CD4-positive, alpha-beta T cell (primary cell): ENCODE data around the gene ARHGEF10L. TPM values are rescaled to one million over a fixed set of nuclear protein-coding genes. Genes with fewer than 3 reads are reported as not detected.

Experiments
- ATAC-seq: fragments of 200-7000 bp; cut with Tn5 transposase; one replicate; pipeline ENCODE4 v1.10.0; 2022; ENCODE audit warnings: mild to moderate bottlenecking; ENCODE audit not compliant: poor library complexity
- CTCF ChIA-PET: fragments of 350-600 bp; sonication (Branson Sonifier 250); formaldehyde crosslinking; loops from one replicate; lab custom pipeline; 2021; ENCODE audit warnings: antibody characterized with exemption, inconsistent platforms; lab: Charles Lee
- POLR2A ChIA-PET: fragments of 350-600 bp; sonication (Branson Sonifier 250); formaldehyde crosslinking; loops from one replicate; lab custom pipeline; 2021; ENCODE audit warnings: antibody characterized with exemption, inconsistent platforms; lab: Charles Lee
- DNase-seq, 14 experiments: peaks; one replicate each; pipeline ENCODE4 v3.0.0-alpha.2; 2013 to 2020; ENCODE audit warnings: mixed read lengths in 2 of 14
- H3K27ac ChIP-seq, 2 donors: one replicate each; pipeline versions ENCODE4 v1.5.1 to v1.7.0; 2013; ENCODE audit warnings: low read length in 2 of 2, low read depth in 1 of 2, mild to moderate bottlenecking in 1 of 2
- H3K27me3 ChIP-seq, 2 experiments: 1 replicate in 1 of 2; 2 replicates in 1 of 2; pipeline versions ENCODE4 v1.6.1 to v1.7.0; 2013; ENCODE audit warnings: low read length in 2 of 2, control low read depth in 1 of 2, mild to moderate bottlenecking in 1 of 2, moderate library complexity in 1 of 2; ENCODE audit not compliant: insufficient read depth in 2 of 2, control insufficient read depth in 1 of 2
- H3K36me3 ChIP-seq: one replicate; pipeline ENCODE4 v1.6.1; 2013; ENCODE audit warnings: low read length, control low read depth; ENCODE audit not compliant: insufficient read depth
- H3K4me1 ChIP-seq: one replicate; pipeline ENCODE4 v1.6.1; 2013; ENCODE audit warnings: low read length, control low read depth; ENCODE audit not compliant: insufficient read depth
- H3K4me3 ChIP-seq: one replicate; pipeline ENCODE4 v1.5.1; 2013; ENCODE audit warnings: mild to moderate bottlenecking, low read length, moderate library complexity
- H3K9me3 ChIP-seq, 2 experiments: 1 replicate in 1 of 2; 2 replicates in 1 of 2; pipeline versions ENCODE4 v1.6.1 to v1.7.0; 2013; ENCODE audit warnings: low read length in 2 of 2, mild to moderate bottlenecking in 2 of 2, control low read depth in 1 of 2, moderate library complexity in 1 of 2; ENCODE audit not compliant: control insufficient read depth in 1 of 2, insufficient read depth in 1 of 2
- H3K27ac Mint-ChIP-seq: one replicate; pipeline ENCODE4 v1.8.0; 2020; ENCODE audit warnings: mixed read lengths
- H3K27me3 Mint-ChIP-seq: one replicate; pipeline ENCODE4 v1.8.0; 2021; ENCODE audit warnings: mixed read lengths
- H3K36me3 Mint-ChIP-seq: one replicate; pipeline ENCODE4 v1.8.0; 2021; ENCODE audit warnings: low read depth, mixed read lengths
- H3K4me1 Mint-ChIP-seq: one replicate; pipeline ENCODE4 v1.8.0; 2021; ENCODE audit warnings: low read depth, mixed read lengths
- H3K4me3 Mint-ChIP-seq: one replicate; pipeline ENCODE4 v1.8.0; 2020; ENCODE audit warnings: mild to moderate bottlenecking, mixed read lengths
- H3K9me3 Mint-ChIP-seq: one replicate; pipeline ENCODE4 v1.8.0; 2020; ENCODE audit warnings: mixed read lengths
- CTCF ChIP-seq: fragments of 200-600 bp; IDR thresholded peaks from one replicate; pipeline ENCODE4 v1.8.0; 2022; ENCODE audit warnings: antibody characterized with exemption, mild to moderate bottlenecking
- intact Hi-C, 2 experiments: fragments of 100-400 bp; cut with DNase I in 1 of 2; cut with micrococcal nuclease in 1 of 2; formaldehyde crosslinking; loops; one replicate each; pipeline versions ENCODE4 v1.15.1 to v1.9.0; 2023 to 2025; cut with DNase I, micrococcal nuclease
- total RNA-seq, 174 experiments: library from RNA in 2 of 174; stranded (reverse) in 2 of 174; gene quantifications; one replicate each; pipeline ENCODE4 v1.2.3 and lab custom pipeline; 2021 to 2026

Gene ARHGEF10L
- total RNA-seq, 2 experiments from 2014 or later, result 0.11 to 0.22 TPM

DNA sequence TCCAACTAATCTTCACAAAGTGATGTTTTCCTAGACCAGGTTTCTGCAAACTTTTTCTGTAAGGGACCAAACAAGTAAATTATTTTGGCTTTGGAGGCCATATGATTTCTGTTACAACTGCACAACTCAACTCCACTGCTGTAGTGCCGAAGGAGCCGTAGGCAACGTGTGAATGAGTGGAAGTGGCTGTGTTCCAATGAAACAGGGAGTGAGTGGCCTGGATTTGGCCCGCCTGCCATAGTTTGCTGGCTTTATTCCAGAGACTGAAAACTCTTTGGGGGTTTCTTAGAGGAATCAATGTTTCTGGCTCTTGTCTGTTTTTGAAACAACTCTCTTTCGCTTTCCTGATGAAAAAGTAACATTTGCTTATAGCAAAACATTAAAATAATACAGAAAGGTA, 203.1 kb downstream of the ARHGEF10L start:
- H3K4me3 ChIP-seq, result no peak overlapping the region
- Mint-ChIP-seq H3K27me3 (peaks cover 30% of the 10 kb centered on the region), H3K4me3 (no peak overlapping the region), H3K9me3 (no peaks in the 10 kb centered on the region), H3K4me1 (no peaks in the 10 kb centered on the region), H3K27ac (no peak overlapping the region), H3K36me3 (no peaks in the 10 kb centered on the region)
- ATAC-seq (no peak), DNase-seq (no peak)
- ChIA-PET CTCF (no interaction called here), POLR2A (no interaction called here)
- TF ChIP-seq CTCF, result no peak
- H3K36me3 ChIP-seq, result no peaks in the 10 kb centered on the region
- H3K9me3 ChIP-seq, result peaks cover 0 to 6% of the 10 kb centered on the region in 2 experiments
- no peak overlapping the region for H3K27ac ChIP-seq
- intact Hi-C loops, result no loop called here
- H3K4me1 ChIP-seq, result no peaks in the 10 kb centered on the region
- H3K27me3 ChIP-seq, result peaks cover 6 to 8% of the 10 kb centered on the region in 2 experiments

- H3K27me3 Mint-ChIP-seq, result peaks cover 30% of the 10 kb centered on the region
- POLR2A ChIA-PET, result no interaction called here
- H3K36me3 ChIP-seq, result no peaks in the 10 kb centered on the region
- peaks cover 0 to 6% of the 10 kb centered on the region in 2 experiments for H3K9me3 ChIP-seq
- intact Hi-C loops, result no loop called here
- no peak for TF ChIP-seq CTCF
- CTCF ChIA-PET, result no interaction called here
- no peaks in the 10 kb centered on the region for H3K36me3 Mint-ChIP-seq
- no peak for DNase-seq
- no peak for ATAC-seq
- H3K4me1 ChIP-seq, result no peaks in the 10 kb centered on the region
- no peaks in the 10 kb centered on the region for H3K4me1 Mint-ChIP-seq
- peaks cover 7 to 8% of the 10 kb centered on the region in 2 experiments for H3K27me3 ChIP-seq
- H3K9me3 Mint-ChIP-seq, result no peaks in the 10 kb centered on the region
- H3K27ac Mint-ChIP-seq, result no peak overlapping the region
- H3K4me3 Mint-ChIP-seq, result no peak overlapping the region
- no peak overlapping the region for H3K27ac ChIP-seq
- H3K4me3 ChIP-seq, result no peak overlapping the region
Observed at GRCh38 chr1:17743008-17743647, 203.6 kb downstream of the ARHGEF10L start.

DNA sequence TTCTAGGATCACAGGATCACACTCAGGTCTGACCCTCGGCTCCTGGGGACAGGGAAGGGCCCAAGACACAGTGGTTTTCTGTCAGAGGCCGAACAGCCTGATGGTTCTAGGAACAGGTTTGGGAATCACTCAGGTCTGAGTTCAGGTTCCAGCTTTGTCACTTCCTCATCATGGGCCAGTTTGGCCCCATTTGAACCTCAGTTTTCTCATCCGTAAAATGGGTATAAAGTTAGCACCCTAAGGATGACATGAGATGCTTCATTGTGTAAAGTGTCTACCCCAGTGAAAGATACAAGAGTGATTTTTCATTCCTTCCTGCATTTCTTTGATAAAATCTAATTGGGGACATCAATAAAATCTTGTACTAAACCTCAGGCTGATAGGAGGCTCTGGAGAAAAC, 204.4 kb downstream of the ARHGEF10L start:
- peaks cover 30% of the 10 kb centered on the region for H3K27me3 Mint-ChIP-seq
- no peak overlapping the region for H3K27ac Mint-ChIP-seq

More for the DNA sequence above, 204.4 kb downstream of the ARHGEF10L start:
- Mint-ChIP-seq H3K9me3 (no peaks in the 10 kb centered on the region), H3K36me3 (no peaks in the 10 kb centered on the region), H3K4me3 (no peak overlapping the region), H3K4me1 (no peaks in the 10 kb centered on the region)
- intact Hi-C loops, result no loop called here
- peaks cover 7 to 8% of the 10 kb centered on the region in 2 experiments for H3K27me3 ChIP-seq
- H3K4me3 ChIP-seq, result no peak overlapping the region
- no peaks in the 10 kb centered on the region for H3K36me3 ChIP-seq
- ChIA-PET POLR2A (no interaction called here), CTCF (no interaction called here)
- H3K4me1 ChIP-seq, result no peaks in the 10 kb centered on the region
- DNase-seq (no peak), ATAC-seq (no peak)
- no peak for TF ChIP-seq CTCF
- peaks cover 0 to 6% of the 10 kb centered on the region in 2 experiments for H3K9me3 ChIP-seq
- no peak overlapping the region for H3K27ac ChIP-seq
